ENCODE data around the gene ZBTB20. TPM values are rescaled to one million over a fixed set of nuclear protein-coding genes. Genes with fewer than 3 reads are reported as not detected.

Gene ZBTB20
- total RNA-seq, 2 donors from 2014 or later = 112 to 120 TPM

DNA sequence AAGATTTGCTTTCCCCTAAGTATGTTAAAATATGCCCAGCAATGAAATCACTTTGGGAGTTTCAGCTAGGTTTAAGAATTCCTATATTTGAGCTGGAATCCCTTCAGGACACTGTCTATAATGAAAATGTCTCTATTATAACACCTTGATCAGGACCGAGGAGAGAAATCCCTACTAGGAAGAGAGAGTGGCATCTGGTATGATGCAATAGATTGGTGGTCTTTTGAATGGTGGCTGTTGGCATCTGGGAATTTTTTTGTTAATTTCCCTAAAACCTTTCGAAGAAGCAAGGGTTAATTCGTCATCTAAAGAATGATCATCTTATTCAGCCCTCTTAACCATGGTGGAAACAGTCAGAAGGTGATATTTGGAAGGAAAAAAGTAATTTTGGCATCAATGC is 810.2 kb downstream of the ZBTB20 start:
- peaks cover 0 to 5% of the 10 kb centered on the region in 2 donors for H3K4me1 ChIP-seq (ENCODE audit: control insufficient read depth in 1 of 2, low read depth in 2 of 2)
- TF ChIP-seq, protein P1, sequence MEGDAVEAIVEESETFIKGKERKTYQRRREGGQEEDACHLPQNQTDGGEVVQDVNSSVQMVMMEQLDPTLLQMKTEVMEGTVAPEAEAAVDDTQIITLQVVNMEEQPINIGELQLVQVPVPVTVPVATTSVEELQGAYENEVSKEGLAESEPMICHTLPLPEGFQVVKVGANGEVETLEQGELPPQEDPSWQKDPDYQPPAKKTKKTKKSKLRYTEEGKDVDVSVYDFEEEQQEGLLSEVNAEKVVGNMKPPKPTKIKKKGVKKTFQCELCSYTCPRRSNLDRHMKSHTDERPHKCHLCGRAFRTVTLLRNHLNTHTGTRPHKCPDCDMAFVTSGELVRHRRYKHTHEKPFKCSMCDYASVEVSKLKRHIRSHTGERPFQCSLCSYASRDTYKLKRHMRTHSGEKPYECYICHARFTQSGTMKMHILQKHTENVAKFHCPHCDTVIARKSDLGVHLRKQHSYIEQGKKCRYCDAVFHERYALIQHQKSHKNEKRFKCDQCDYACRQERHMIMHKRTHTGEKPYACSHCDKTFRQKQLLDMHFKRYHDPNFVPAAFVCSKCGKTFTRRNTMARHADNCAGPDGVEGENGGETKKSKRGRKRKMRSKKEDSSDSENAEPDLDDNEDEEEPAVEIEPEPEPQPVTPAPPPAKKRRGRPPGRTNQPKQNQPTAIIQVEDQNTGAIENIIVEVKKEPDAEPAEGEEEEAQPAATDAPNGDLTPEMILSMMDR (IDR thresholded peaks at IDR 0.05) = no peak
- H3K9me3 ChIP-seq = no peaks in the 10 kb centered on the region
- ATAC-seq (ENCODE audit: insufficient number of reproducible peaks, low FRiP score, low read depth) (no peak), DNase-seq (ENCODE audit: low spot score) (no peak)
- H3K36me3 ChIP-seq = peaks cover 7% of the 10 kb centered on the region
- H3K4me3 ChIP-seq = no peak overlapping the region
- no peaks in the 10 kb centered on the region for H3K27me3 ChIP-seq (replicated peaks; ENCODE audit: insufficient read depth)
- H3K27ac ChIP-seq = no peak overlapping the region

DNA sequence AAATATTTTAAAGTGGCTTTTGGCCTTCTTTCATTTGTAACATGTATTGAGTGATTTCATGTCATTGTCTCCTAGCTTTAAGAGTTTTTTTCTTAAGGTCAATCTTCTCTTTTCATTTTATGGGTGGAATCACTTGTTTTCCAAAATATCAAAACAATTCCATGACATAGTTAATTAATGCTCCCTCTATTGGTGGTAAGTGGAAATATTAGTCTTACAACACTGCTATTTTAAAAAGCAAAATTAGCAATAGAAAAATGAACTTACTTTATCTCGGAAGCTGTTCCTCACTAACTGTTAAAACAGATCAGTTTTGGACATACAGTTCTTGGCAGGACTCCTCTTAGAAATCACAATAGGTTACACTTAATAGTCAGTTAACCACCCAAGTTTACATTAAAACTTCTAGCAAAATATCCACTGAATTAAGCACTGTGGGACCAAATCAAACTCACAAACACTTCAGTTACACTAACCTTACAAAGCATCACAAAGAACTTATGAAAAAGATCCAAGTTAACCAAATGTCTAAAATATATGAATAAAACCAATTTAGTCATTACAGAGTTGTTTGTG is 810.9 kb downstream of the ZBTB20 start:
- no peak overlapping the region for H3K27ac ChIP-seq
- no peaks in the 10 kb centered on the region for H3K9me3 ChIP-seq
- no peaks in the 10 kb centered on the region for H3K27me3 ChIP-seq (replicated peaks; ENCODE audit: insufficient read depth)
- DNase-seq (ENCODE audit: low spot score) = no peak
- TF ChIP-seq, protein P1 (IDR thresholded peaks at IDR 0.05) = peak; percentile 24
- H3K4me3 ChIP-seq = no peak overlapping the region
- peaks cover 7% of the 10 kb centered on the region for H3K36me3 ChIP-seq
- no peak for ATAC-seq (ENCODE audit: insufficient number of reproducible peaks, low FRiP score, low read depth)
- H3K4me1 ChIP-seq (ENCODE audit: control insufficient read depth in 1 of 2, low read depth in 2 of 2) = peaks cover 0 to 5% of the 10 kb centered on the region in 2 donors

DNA sequence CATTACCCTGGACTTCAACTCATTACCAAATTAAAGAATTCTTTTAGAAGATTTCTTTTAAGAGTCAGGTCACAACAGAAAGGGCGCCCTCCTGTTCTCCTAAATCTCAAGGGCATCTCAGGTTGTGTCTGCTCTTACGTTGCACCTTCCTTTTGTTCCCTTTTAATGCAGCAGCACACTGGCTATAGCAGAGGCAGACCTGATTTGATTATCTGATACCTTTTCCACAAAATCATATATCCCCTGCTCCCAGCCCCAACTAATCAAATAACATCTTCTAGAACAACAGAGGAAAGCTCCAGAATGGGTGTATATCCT is 813.2 kb downstream of the ZBTB20 start:
- Histone ChIP-seq H3K36me3 (peaks cover 3% of the 10 kb centered on the region), H3K27ac (no peak overlapping the region), H3K27me3 (replicated peaks; ENCODE audit: insufficient read depth) (no peaks in the 10 kb centered on the region), H3K4me3 (no peak overlapping the region), H3K9me3 (no peaks in the 10 kb centered on the region), H3K4me1 (ENCODE audit: control insufficient read depth in 1 of 2, low read depth in 2 of 2) (peaks cover 0 to 5% of the 10 kb centered on the region in 2 donors)
- ATAC-seq (ENCODE audit: insufficient number of reproducible peaks, low FRiP score, low read depth) = no peak
- no peak for DNase-seq (ENCODE audit: low spot score)
- TF ChIP-seq, protein P1 (IDR thresholded peaks at IDR 0.05) = no peak

DNA sequence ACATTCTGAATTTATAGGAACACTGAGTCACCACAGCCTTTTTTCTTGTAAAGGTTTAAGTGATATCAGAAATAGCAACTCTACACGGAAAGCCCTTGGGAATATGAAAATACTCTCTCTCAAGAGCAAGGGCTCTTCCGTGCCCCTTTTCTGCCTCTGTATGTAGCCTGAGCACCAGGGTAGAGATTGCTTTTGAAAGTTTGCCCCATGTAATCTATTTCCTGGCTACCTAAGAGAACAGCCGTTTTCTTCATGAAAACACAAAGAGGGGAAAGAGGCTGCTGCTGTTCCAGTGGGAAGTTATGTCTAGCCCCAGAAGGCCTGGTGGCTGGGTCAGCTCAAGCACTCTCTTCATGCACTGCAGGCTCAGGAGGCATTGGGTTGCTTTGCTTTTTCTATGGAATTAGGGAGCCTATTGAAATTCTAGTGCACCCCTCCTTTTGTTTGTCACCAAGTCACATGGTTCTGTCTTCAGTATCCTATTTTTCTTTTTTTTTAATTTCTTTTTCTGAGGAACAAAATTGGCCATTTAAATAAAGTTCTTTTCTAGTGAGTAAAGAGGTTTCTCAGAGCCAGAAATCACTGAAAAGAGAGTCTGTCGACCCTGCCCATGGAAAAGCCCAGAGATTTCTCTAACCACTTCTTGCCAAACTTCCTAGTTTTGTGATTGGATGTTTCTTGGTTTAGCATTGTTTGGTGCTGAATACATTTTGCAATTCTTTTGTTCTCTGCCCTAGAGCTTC is 813.7 kb downstream of the ZBTB20 start:
- H3K4me1 ChIP-seq (ENCODE audit: control insufficient read depth in 1 of 2, low read depth in 2 of 2) = peaks cover 0 to 5% of the 10 kb centered on the region in 2 donors
- no peaks in the 10 kb centered on the region for H3K27me3 ChIP-seq (replicated peaks; ENCODE audit: insufficient read depth)
- peak; percentile 5 for ATAC-seq (ENCODE audit: insufficient number of reproducible peaks, low FRiP score, low read depth)
- TF ChIP-seq, protein P1 (IDR thresholded peaks at IDR 0.05) = no peak
- no peak overlapping the region for H3K27ac ChIP-seq
- no peaks in the 10 kb centered on the region for H3K9me3 ChIP-seq
- H3K4me3 ChIP-seq = no peak overlapping the region
- no peaks in the 10 kb centered on the region for H3K36me3 ChIP-seq
- DNase-seq (ENCODE audit: low spot score) = no peak

DNA sequence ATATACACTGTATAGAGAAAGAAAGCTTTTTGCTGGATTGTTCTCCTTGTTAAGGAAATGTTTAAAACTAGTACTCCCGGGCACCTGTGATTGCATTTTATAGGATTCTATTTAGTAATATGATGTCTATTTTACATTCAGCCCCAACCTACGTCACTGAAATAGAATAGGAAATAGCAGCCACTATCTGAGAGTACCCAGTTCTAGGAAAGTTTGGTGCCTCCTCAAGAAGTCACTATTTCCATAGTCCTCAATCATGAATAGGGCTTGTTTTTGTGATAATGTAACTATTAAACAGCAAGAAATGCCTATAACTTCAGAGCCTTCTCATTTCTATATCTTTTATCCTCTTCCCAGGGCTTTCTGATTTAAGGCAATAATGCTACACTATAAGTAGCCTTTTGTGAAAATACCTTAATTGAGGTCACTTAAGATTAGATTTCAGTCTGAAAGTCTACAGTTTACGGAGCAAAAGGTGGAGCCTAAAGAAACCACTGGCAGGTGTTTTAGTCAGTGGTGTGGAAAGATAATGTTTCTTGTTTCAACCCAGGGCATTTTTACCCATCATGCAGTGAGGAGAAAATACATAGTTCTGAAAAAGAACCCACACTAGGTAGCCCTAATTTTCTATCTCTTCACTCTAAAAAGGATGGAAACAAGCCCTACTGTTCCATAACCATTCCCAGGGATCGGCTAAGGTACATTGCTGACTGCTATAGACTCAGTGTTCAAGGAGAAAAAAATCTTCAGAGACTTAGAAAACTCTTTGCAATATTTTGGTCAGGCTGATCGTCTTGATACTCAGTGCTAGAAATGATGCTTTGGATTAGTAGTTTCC is 814.5 kb downstream of the ZBTB20 start:
- Histone ChIP-seq H3K27ac (no peak overlapping the region), H3K36me3 (no peaks in the 10 kb centered on the region), H3K4me3 (no peak overlapping the region), H3K27me3 (replicated peaks; ENCODE audit: insufficient read depth) (no peaks in the 10 kb centered on the region), H3K4me1 (ENCODE audit: control insufficient read depth in 1 of 2, low read depth in 2 of 2) (peaks cover 0 to 5% of the 10 kb centered on the region in 2 donors), H3K9me3 (no peaks in the 10 kb centered on the region)
- TF ChIP-seq, protein P1 (IDR thresholded peaks at IDR 0.05) = no peak
- ATAC-seq (ENCODE audit: insufficient number of reproducible peaks, low FRiP score, low read depth) = no peak
- no peak for DNase-seq (ENCODE audit: low spot score)
